ENCODE data around the gene CENPX.

The CENPX gene

DNA sequence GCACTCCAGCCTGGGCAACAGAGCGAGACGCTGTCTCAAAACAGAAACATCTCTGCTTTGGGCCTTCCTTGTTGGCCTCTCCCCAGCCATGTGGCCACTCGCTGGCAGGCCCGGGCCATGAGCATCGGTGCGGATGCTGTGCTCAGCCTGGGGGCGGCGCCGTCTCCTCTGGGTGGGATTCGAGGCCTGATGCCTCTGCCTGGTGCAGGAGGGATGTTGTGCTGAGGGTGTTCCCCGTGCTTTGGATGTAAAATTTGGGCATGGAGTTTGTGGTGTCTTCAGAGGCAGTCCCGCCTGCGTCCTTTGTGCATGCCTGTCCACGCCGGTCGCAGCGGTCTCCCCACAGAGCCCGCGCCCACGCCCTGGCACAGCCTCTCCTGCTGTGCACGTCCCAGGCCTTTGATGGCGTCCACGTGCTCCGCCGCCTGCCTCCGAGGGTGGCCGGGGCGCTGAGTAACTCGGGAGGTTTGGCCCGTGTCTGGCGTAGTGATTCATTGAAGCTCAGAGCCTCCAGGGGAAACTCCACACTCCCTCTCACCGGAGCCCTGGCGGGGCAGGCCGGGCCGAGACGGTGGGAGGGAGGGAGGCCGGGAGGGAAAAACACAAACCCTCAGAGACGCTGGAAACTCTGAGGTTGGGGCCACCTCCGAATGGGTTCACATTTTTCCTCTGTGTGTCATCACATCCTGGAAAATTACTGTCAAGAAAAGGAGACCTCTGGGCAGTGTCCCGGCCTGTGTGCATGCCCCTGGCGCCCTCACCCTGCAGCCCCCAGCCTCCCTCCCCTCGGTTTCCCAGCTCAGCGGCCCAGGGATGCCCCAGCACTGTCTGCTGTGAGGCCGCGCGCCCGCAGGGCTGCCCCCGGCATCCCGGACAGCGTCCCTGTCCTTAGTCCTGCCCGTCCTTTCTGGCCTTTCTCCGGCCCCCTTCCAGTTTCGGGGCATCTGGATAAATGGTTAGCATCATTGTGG is 19.0 kb downstream of the CENPX start:
- TF ChIP-seq CTCF (IDR thresholded peaks at IDR 0.05; ENCODE audit: low read depth, low read length, poor library complexity, severe bottlenecking) = no peak
- TF ChIP-seq EZH2phosphoT487 (IDR thresholded peaks at IDR 0.05; ENCODE audit: borderline replicate concordance, low read length) = no peak
- Histone ChIP-seq H3K79me2 (ENCODE audit: control insufficient read depth, low read length) (no peaks in the 10 kb centered on the region), H3K27ac (ENCODE audit: low read depth, low read length) (no peak overlapping the region), H3K4me1 (ENCODE audit: control insufficient read depth, low read length) (no peaks in the 10 kb centered on the region), H3K9me3 (ENCODE audit: control insufficient read depth, insufficient read depth, low read length) (no peaks in the 10 kb centered on the region), H3K36me3 (ENCODE audit: control insufficient read depth, low read length) (no peaks in the 10 kb centered on the region), H3K4me3 (ENCODE audit: low read length) (no peak overlapping the region), H3K4me2 (ENCODE audit: low read length) (no peak overlapping the region), H4K20me1 (ENCODE audit: control insufficient read depth, insufficient read depth, low read depth, low read length) (no peaks in the 10 kb centered on the region), H3K27me3 (ENCODE audit: control insufficient read depth, low read length) (no peaks in the 10 kb centered on the region), H3F3A (ENCODE audit: control insufficient read depth, insufficient read depth) (no peaks in the 10 kb centered on the region), H3K9me2 (replicated peaks; ENCODE audit: control insufficient read depth, low read length) (no peaks in the 10 kb centered on the region)

GRCh38 chr17:82001571-82002056 is 21.1 kb downstream of the CENPX start:
- Histone ChIP-seq H3K9me2 (replicated peaks; ENCODE audit: control insufficient read depth, low read length) (no peaks in the 10 kb centered on the region), H3K4me3 (ENCODE audit: low read length) (no peak overlapping the region), H3K79me2 (ENCODE audit: control insufficient read depth, low read length) (no peaks in the 10 kb centered on the region), H3K27me3 (ENCODE audit: control insufficient read depth, low read length) (no peaks in the 10 kb centered on the region), H3K36me3 (ENCODE audit: control insufficient read depth, low read length) (no peaks in the 10 kb centered on the region), H4K20me1 (ENCODE audit: control insufficient read depth, insufficient read depth, low read depth, low read length) (no peaks in the 10 kb centered on the region), H3F3A (ENCODE audit: control insufficient read depth, insufficient read depth) (no peaks in the 10 kb centered on the region), H3K27ac (ENCODE audit: low read depth, low read length) (no peak overlapping the region), H3K4me2 (ENCODE audit: low read length) (no peak overlapping the region), H3K9me3 (ENCODE audit: control insufficient read depth, insufficient read depth, low read length) (no peaks in the 10 kb centered on the region), H3K4me1 (ENCODE audit: control insufficient read depth, low read length) (no peaks in the 10 kb centered on the region)
- TF ChIP-seq EZH2phosphoT487 (IDR thresholded peaks at IDR 0.05; ENCODE audit: borderline replicate concordance, low read length) = no peak
- TF ChIP-seq CTCF (IDR thresholded peaks at IDR 0.05; ENCODE audit: low read depth, low read length, poor library complexity, severe bottlenecking) = no peak

- H3K4me1 ChIP-seq (ENCODE audit: control insufficient read depth, low read length) = no peaks in the 10 kb centered on the region
- H3K4me2 ChIP-seq (ENCODE audit: low read length) = no peak overlapping the region
- H3K4me3 ChIP-seq (ENCODE audit: low read length) = no peak overlapping the region
- H3K36me3 ChIP-seq (ENCODE audit: control insufficient read depth, low read length) = no peaks in the 10 kb centered on the region
- H3F3A ChIP-seq (ENCODE audit: control insufficient read depth, insufficient read depth) = no peaks in the 10 kb centered on the region
- H3K9me2 ChIP-seq (replicated peaks; ENCODE audit: control insufficient read depth, low read length) = no peaks in the 10 kb centered on the region
- H3K27ac ChIP-seq (ENCODE audit: low read depth, low read length) = no peak overlapping the region
- no peaks in the 10 kb centered on the region for H4K20me1 ChIP-seq (ENCODE audit: control insufficient read depth, insufficient read depth, low read depth, low read length)
- H3K27me3 ChIP-seq (ENCODE audit: control insufficient read depth, low read length) = no peaks in the 10 kb centered on the region
- H3K79me2 ChIP-seq (ENCODE audit: control insufficient read depth, low read length) = no peaks in the 10 kb centered on the region
- TF ChIP-seq EZH2phosphoT487 (IDR thresholded peaks at IDR 0.05; ENCODE audit: borderline replicate concordance, low read length) (no peak), CTCF (IDR thresholded peaks at IDR 0.05; ENCODE audit: low read depth, low read length, poor library complexity, severe bottlenecking) (no peak)
- H3K9me3 ChIP-seq (ENCODE audit: control insufficient read depth, insufficient read depth, low read length) = no peaks in the 10 kb centered on the region
Measured at GRCh38 chr17:82000803-82001570, 21.7 kb downstream of the CENPX start.

Data from DOHH2 (cell line).